HEK293 (cell line): ENCODE results near the gene RXRG.

Experiments
- CTCF ChIA-PET: fragments of 350-600 bp; formaldehyde crosslinking; extraction: SDS; loops from one replicate; lab custom pipeline; 2021; ENCODE audit warnings: antibody characterized with exemption; lab: Yijun Ruan, JAX
- POLR2A ChIA-PET: fragments of 300-600 bp; formaldehyde crosslinking; extraction: SDS; loops from one replicate; lab custom pipeline; 2020; ENCODE audit warnings: antibody characterized with exemption, inconsistent platforms; lab: Yijun Ruan, JAX
- H3K27ac ChIP-seq: fragments of 200-500 bp; sonication (Bioruptor generic); 2 replicates; pipeline ENCODE4 v1.5.1; 2014; ENCODE audit warnings: low read depth, low read length, control low read depth, inconsistent platforms; ENCODE audit errors: extremely low read depth
- H3K36me3 ChIP-seq, 2 experiments: fragments of 200-500 bp in 1 of 2; sonication (Bioruptor generic) in 1 of 2; 1 replicate in 1 of 2; 2 replicates in 1 of 2; pipeline ENCODE4 v1.5.1; 2014 to 2017; ENCODE audit warnings: inconsistent platforms in 2 of 2, low read length in 2 of 2; ENCODE audit not compliant: control insufficient read depth in 2 of 2, insufficient read depth in 1 of 2
- H3K4me1 ChIP-seq: fragments of 200-500 bp; sonication (Bioruptor generic); 2 replicates; pipeline ENCODE4 v1.5.1; 2014; ENCODE audit warnings: mild to moderate bottlenecking, low read length, inconsistent platforms; ENCODE audit not compliant: control insufficient read depth, insufficient read depth
- H3K4me3 ChIP-seq: 2 replicates; pipeline ENCODE4 v1.5.1; 2011; ENCODE audit warnings: low read depth, mild to moderate bottlenecking, control low read depth, low read length, moderate library complexity
- H3K9me3 ChIP-seq: fragments of 200-500 bp; sonication (Bioruptor generic); 2 replicates; pipeline ENCODE4 v1.5.1; 2014; ENCODE audit warnings: low read depth, low read length, inconsistent platforms; ENCODE audit not compliant: control insufficient read depth, insufficient read depth
- GFI1B ChIP-seq: fragments of 450-650 bp; formaldehyde crosslinking; IDR thresholded peaks from 2 replicates; pipeline ENCODE4 v1.5.1; 2016; ENCODE audit warnings: missing biosample characterization, missing genetic modification characterization
- KLF9 ChIP-seq: fragments of 450-650 bp; formaldehyde crosslinking; IDR thresholded peaks from 2 replicates; pipeline ENCODE4 v1.5.1; 2016; ENCODE audit warnings: missing biosample characterization, missing genetic modification characterization, low read depth
- OVOL3 ChIP-seq: fragments of 450-650 bp; formaldehyde crosslinking; IDR thresholded peaks from 2 replicates; pipeline ENCODE4 v1.5.1; 2016; ENCODE audit warnings: missing biosample characterization, missing genetic modification characterization
- SCRT2 ChIP-seq: fragments of 450-650 bp; formaldehyde crosslinking; IDR thresholded peaks from 2 replicates; pipeline ENCODE4 v1.5.1; 2016; ENCODE audit warnings: missing biosample characterization, missing genetic modification characterization
- SP2 ChIP-seq: fragments of 450-650 bp; formaldehyde crosslinking; IDR thresholded peaks from 2 replicates; pipeline ENCODE4 v1.5.1; 2016; ENCODE audit warnings: missing biosample characterization, missing genetic modification characterization
- TRIM28 ChIP-seq: IDR thresholded peaks from 2 replicates; pipeline ENCODE4 v1.6.1; 2011; ENCODE audit warnings: low read length, control low read depth, borderline replicate concordance
- ZFP69B ChIP-seq: fragments of 450-650 bp; formaldehyde crosslinking; IDR thresholded peaks from 2 replicates; pipeline ENCODE4 v1.5.1; 2016; ENCODE audit warnings: missing biosample characterization, missing genetic modification characterization
- ZNF112 ChIP-seq: fragments of 450-650 bp; formaldehyde crosslinking; IDR thresholded peaks from 2 replicates; pipeline ENCODE4 v1.5.0; 2017; ENCODE audit warnings: missing biosample characterization, missing genetic modification characterization
- ZNF132 ChIP-seq: fragments of 450-650 bp; formaldehyde crosslinking; IDR thresholded peaks from 2 replicates; pipeline ENCODE4 v1.5.1; 2017; ENCODE audit warnings: missing biosample characterization, missing genetic modification characterization, borderline replicate concordance
- ZNF157 ChIP-seq: fragments of 450-650 bp; formaldehyde crosslinking; IDR thresholded peaks from 2 replicates; pipeline ENCODE4 v1.5.1; 2016; ENCODE audit warnings: missing biosample characterization, missing genetic modification characterization
- ZNF2 ChIP-seq: fragments of 450-650 bp; formaldehyde crosslinking; IDR thresholded peaks from 2 replicates; pipeline ENCODE4 v1.5.1; 2016; ENCODE audit warnings: missing biosample characterization, missing genetic modification characterization
- ZNF214 ChIP-seq: fragments of 450-650 bp; formaldehyde crosslinking; IDR thresholded peaks from 2 replicates; pipeline ENCODE4 v1.5.1; 2017; ENCODE audit warnings: missing biosample characterization, mild to moderate bottlenecking, missing genetic modification characterization, borderline replicate concordance
- ZNF221 ChIP-seq: fragments of 450-650 bp; formaldehyde crosslinking; IDR thresholded peaks from 2 replicates; pipeline ENCODE4 v1.5.1; 2017; ENCODE audit warnings: missing biosample characterization, missing genetic modification characterization, borderline replicate concordance
- ZNF335 ChIP-seq: fragments of 450-650 bp; formaldehyde crosslinking; conservative IDR thresholded peaks from 2 replicates; pipeline ENCODE4 v1.5.1; 2016; ENCODE audit warnings: missing biosample characterization, missing genetic modification characterization
- ZNF350 ChIP-seq: fragments of 450-650 bp; formaldehyde crosslinking; IDR thresholded peaks from 2 replicates; pipeline ENCODE4 v1.5.0; 2017; ENCODE audit warnings: missing biosample characterization, mild to moderate bottlenecking, missing genetic modification characterization
- ZNF366 ChIP-seq: fragments of 450-650 bp; formaldehyde crosslinking; conservative IDR thresholded peaks from 2 replicates; pipeline ENCODE4 v1.5.1; 2016; ENCODE audit warnings: missing biosample characterization, missing genetic modification characterization
- ZNF623 ChIP-seq: fragments of 450-650 bp; formaldehyde crosslinking; IDR thresholded peaks from 2 replicates; pipeline ENCODE4 v1.5.1; 2016; ENCODE audit warnings: missing biosample characterization, missing genetic modification characterization
- TF ChIP-seq, protein P1 (sequence below): fragments of 450-650 bp; formaldehyde crosslinking; IDR thresholded peaks from 2 replicates; pipeline ENCODE4 v1.5.1; 2016; ENCODE audit warnings: missing biosample characterization, missing genetic modification characterization
- TF ChIP-seq, protein P2 (sequence below): fragments of 450-650 bp; formaldehyde crosslinking; IDR thresholded peaks from 2 replicates; pipeline ENCODE4 v1.5.1; 2017; ENCODE audit warnings: missing biosample characterization, missing genetic modification characterization
- TF ChIP-seq, protein P3 (sequence below): sonication (generic); formaldehyde crosslinking; IDR thresholded peaks from 2 replicates; pipeline ENCODE4 v1.8.1; 2022; ENCODE audit warnings: mild to moderate bottlenecking, moderate library complexity, missing genetic modification reagents

Gene RXRG

DNA sequence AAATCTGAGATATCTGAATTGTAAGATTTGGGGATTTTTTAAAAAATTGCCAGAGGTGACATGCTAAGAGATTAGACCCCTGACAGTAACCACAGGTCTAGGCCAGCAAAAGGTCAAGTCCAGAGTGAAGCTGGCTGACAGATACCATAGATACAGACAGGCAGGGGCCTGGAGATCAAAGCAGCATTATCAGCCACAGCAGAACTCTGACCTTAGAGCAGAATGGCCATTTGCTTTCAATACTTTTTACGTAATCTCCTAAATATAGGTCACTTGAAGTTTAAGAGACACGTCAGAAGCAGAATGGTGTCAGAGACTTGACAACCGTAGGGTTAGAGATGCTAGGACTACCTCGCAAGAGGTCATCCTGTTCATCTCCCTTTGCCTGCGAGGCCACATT lies 40.8 kb upstream of the RXRG start:
- ChIA-PET POLR2A (no interaction called here), CTCF (no interaction called here)
- Histone ChIP-seq H3K36me3 (no peaks in the 10 kb centered on the region), H3K4me1 (no peaks in the 10 kb centered on the region; the same call in 1 of the 2 replicates), H3K4me3 (no peak overlapping the region), H3K9me3 (no peaks in the 10 kb centered on the region), H3K27ac (no peak overlapping the region)
- TF ChIP-seq ZFP69B (tag by site-specific recombination) (no peak), ZNF366 (tag by site-specific recombination) (no peak), SCRT2 (tag by site-specific recombination) (no peak), KLF9 (tag by site-specific recombination) (no peak)
- TF ChIP-seq, protein P1, sequence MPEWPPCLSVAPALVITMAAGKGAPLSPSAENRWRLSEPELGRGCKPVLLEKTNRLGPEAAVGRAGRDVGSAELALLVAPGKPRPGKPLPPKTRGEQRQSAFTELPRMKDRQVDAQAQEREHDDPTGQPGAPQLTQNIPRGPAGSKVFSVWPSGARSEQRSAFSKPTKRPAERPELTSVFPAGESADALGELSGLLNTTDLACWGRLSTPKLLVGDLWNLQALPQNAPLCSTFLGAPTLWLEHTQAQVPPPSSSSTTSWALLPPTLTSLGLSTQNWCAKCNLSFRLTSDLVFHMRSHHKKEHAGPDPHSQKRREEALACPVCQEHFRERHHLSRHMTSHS (tag by site-specific recombination) = no peak

DNA sequence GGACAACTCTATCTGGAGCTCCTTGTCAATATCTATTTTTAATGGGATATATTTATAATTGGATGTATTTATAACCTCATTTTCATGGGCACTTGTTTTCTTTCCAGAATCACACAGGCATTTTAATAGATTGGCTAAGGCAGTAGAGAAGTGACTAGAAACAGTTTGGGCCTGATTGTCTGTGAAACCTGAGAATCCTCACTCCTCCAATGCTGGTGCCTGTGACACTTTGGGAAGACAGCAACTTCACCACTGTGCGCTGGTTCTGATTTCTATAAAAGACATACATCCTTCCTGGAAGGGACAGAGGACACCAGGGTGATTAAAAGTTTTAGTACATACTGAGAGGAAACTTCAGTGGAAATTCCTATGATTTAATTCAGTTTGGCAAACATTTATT lies 39.6 kb upstream of the RXRG start:
- no peak overlapping the region for H3K4me3 ChIP-seq
- no peaks in the 10 kb centered on the region; the same call in 1 of the 2 replicates for H3K4me1 ChIP-seq
- POLR2A ChIA-PET = no interaction called here
- no peak for TF ChIP-seq ZNF2 (tag by site-specific recombination)
- TF ChIP-seq, protein P2, sequence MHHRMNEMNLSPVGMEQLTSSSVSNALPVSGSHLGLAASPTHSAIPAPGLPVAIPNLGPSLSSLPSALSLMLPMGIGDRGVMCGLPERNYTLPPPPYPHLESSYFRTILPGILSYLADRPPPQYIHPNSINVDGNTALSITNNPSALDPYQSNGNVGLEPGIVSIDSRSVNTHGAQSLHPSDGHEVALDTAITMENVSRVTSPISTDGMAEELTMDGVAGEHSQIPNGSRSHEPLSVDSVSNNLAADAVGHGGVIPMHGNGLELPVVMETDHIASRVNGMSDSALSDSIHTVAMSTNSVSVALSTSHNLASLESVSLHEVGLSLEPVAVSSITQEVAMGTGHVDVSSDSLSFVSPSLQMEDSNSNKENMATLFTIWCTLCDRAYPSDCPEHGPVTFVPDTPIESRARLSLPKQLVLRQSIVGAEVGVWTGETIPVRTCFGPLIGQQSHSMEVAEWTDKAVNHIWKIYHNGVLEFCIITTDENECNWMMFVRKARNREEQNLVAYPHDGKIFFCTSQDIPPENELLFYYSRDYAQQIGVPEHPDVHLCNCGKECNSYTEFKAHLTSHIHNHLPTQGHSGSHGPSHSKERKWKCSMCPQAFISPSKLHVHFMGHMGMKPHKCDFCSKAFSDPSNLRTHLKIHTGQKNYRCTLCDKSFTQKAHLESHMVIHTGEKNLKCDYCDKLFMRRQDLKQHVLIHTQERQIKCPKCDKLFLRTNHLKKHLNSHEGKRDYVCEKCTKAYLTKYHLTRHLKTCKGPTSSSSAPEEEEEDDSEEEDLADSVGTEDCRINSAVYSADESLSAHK (tag by site-specific recombination) = 0 out of 2 replicates have a peak, but pooled peaks have one; percentile 40
- TF ChIP-seq, all 188 proteins: peak for 1
- Histone ChIP-seq H3K27ac (no peak overlapping the region), H3K9me3 (no peaks in the 10 kb centered on the region), H3K36me3 (no peaks in the 10 kb centered on the region)
- CTCF ChIA-PET = no interaction called here

DNA sequence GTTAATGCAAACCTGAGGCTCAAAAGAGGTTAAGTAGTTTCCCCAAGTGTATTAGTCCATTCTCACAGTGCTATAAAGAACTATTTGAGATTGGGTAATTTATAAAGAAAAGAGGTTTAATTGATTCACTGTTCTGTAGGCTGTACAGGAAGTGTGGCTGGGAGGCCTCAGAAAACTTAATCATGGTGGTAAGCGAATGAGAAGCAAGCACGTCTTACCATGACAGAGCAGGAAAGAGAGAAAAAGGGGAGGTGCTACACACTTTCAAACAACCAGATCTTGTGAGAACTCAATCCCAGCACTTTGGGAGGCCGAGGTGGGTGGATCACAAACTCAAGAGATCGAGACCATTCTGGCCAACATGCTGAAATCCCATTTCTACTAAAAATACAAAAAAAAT lies 38.5 kb upstream of the RXRG start:
- no peaks in the 10 kb centered on the region for H3K36me3 ChIP-seq
- POLR2A ChIA-PET = no interaction called here
- no peaks in the 10 kb centered on the region; the same call in 1 of the 2 replicates for H3K4me1 ChIP-seq
- H3K9me3 ChIP-seq = no peaks in the 10 kb centered on the region
- no peak overlapping the region for H3K4me3 ChIP-seq
- TF ChIP-seq ZNF132 (tag by site-specific recombination) (no peak), SP2 (no peak), OVOL3 (tag by site-specific recombination) (no peak), ZNF214 (tag by site-specific recombination) (no peak), GFI1B (tag by site-specific recombination) (no peak), ZNF335 (tag by site-specific recombination) (no peak), ZNF350 (tag by site-specific recombination) (no peak), ZNF112 (tag by site-specific recombination) (no peak), ZNF157 (tag by site-specific recombination) (no peak), TRIM28 (no peak), ZNF623 (no peak), ZNF221 (no peak)
- TF ChIP-seq, protein P3, sequence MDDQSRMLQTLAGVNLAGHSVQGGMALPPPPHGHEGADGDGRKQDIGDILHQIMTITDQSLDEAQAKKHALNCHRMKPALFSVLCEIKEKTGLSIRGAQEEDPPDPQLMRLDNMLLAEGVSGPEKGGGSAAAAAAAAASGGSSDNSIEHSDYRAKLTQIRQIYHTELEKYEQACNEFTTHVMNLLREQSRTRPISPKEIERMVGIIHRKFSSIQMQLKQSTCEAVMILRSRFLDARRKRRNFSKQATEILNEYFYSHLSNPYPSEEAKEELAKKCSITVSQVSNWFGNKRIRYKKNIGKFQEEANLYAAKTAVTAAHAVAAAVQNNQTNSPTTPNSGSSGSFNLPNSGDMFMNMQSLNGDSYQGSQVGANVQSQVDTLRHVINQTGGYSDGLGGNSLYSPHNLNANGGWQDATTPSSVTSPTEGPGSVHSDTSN (CRISPR knock-in tag) = no peak
- CTCF ChIA-PET = interaction anchor here (0.7 to 1.6 kb wide), 2 partner anchors 88 to 115 kb away, joined by 3 read pairs; no protein-coding TSS in a partner anchor
- no peak overlapping the region for H3K27ac ChIP-seq
